Breast epithelium (tissue), 3 donors: ENCODE data around the gene ECPAS.

Experiments
- POLR2A ChIP-seq: fragments of 450-650 bp; IDR thresholded peaks from one replicate; pipeline ENCODE4 v1.6.1; 2016; ENCODE audit warnings: antibody characterized with exemption, mild to moderate bottlenecking, moderate library complexity
- TF ChIP-seq, protein P1 (sequence below), 3 donors: fragments of 450-650 bp; IDR thresholded peaks; one replicate each; pipeline ENCODE4 v1.5.1; 2016 to 2017; ENCODE audit warnings: antibody characterized with exemption in 3 of 3, mild to moderate bottlenecking in 3 of 3, moderate library complexity in 3 of 3

DNA sequence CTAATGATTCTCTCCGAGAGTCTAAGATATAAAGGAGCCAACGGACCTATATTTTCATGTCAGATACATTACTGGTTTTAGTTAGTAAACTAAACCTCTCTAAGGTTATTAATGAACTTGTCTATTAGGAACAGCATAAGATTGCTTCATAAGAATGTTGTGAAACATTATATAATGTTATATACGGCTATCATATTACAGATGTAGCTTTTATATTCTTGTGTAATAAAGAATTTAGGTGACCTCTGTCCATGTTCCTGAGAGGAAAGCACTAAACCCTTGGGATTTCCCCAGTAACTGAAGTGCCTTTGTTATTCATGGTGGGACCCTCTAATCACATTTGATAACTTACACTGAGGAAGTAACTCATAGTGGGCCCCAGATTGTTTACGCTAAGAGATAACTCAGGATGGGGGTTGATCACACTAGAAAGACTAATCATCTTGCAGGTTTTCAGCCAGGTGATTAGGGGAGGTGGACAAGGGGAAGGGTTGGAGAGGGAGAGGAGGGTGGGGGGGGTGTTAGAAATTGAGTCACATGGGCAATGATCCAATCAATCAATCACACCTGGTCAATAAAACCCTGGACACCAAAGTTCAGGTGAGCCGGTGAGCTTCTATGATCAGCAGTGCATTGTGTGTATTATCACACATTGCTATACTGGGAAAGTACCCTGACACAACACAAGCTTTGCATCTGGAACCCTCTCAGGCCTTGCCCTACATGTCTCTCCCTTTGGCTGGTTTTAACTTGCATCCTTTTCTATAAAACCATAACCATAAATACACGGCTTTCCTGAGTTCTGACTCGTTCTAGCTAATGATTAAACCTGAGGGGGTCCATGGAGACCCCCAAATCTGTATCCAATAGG, 25.8 kb downstream of the ECPAS start:
- TF ChIP-seq, protein P1, sequence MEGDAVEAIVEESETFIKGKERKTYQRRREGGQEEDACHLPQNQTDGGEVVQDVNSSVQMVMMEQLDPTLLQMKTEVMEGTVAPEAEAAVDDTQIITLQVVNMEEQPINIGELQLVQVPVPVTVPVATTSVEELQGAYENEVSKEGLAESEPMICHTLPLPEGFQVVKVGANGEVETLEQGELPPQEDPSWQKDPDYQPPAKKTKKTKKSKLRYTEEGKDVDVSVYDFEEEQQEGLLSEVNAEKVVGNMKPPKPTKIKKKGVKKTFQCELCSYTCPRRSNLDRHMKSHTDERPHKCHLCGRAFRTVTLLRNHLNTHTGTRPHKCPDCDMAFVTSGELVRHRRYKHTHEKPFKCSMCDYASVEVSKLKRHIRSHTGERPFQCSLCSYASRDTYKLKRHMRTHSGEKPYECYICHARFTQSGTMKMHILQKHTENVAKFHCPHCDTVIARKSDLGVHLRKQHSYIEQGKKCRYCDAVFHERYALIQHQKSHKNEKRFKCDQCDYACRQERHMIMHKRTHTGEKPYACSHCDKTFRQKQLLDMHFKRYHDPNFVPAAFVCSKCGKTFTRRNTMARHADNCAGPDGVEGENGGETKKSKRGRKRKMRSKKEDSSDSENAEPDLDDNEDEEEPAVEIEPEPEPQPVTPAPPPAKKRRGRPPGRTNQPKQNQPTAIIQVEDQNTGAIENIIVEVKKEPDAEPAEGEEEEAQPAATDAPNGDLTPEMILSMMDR (IDR thresholded peaks at IDR 0.05) = no peak
- no peak for TF ChIP-seq POLR2A
